Muscle layer of colon (tissue), 2 donors: ENCODE results near the gene CNTN1.

Experiments used
- H3K27ac ChIP-seq: one replicate; pipeline ENCODE4 v1.7.0; 2013; ENCODE audit warnings: low read depth, mild to moderate bottlenecking, low read length, moderate library complexity
- H3K27me3 ChIP-seq, 2 donors: one replicate each; pipeline ENCODE4 v1.7.0; 2013; ENCODE audit warnings: low read length in 2 of 2, mild to moderate bottlenecking in 2 of 2; ENCODE audit not compliant: insufficient read depth in 2 of 2, control insufficient read depth in 1 of 2
- H3K36me3 ChIP-seq: one replicate; pipeline ENCODE4 v1.7.0; 2013; ENCODE audit warnings: mild to moderate bottlenecking, low read length; ENCODE audit not compliant: insufficient read depth
- H3K4me1 ChIP-seq: one replicate; pipeline ENCODE4 v1.7.0; 2013; ENCODE audit warnings: mild to moderate bottlenecking, low read length; ENCODE audit not compliant: insufficient read depth
- H3K4me3 ChIP-seq, 2 donors: one replicate each; pipeline ENCODE4 v1.7.0; 2013; ENCODE audit warnings: low read length in 2 of 2, low read depth in 1 of 2, mild to moderate bottlenecking in 1 of 2, moderate library complexity in 1 of 2
- H3K9ac ChIP-seq: one replicate; pipeline ENCODE4 v1.7.0; 2013; ENCODE audit warnings: low read length
- H3K9me3 ChIP-seq: one replicate; pipeline ENCODE4 v1.7.0; 2013; ENCODE audit warnings: mild to moderate bottlenecking, low read length
- donor health status: abdominal sarcoma.
- donor health status: Adenocarcinoma of cecum.

CNTN1 gene

GRCh38 chr12:40825156-40825555, 132.9 kb downstream of the CNTN1 start:
- Histone ChIP-seq H3K9me3 (no peaks in the 10 kb centered on the region), H3K27me3 (no peaks in the 10 kb centered on the region), H3K4me1 (no peaks in the 10 kb centered on the region), H3K4me3 (no peak overlapping the region), H3K27ac (no peak overlapping the region), H3K9ac (no peak overlapping the region), H3K36me3 (no peaks in the 10 kb centered on the region)

- H3K27me3 ChIP-seq: no peaks in the 10 kb centered on the region
- H3K4me3 ChIP-seq: no peak overlapping the region
- H3K27ac ChIP-seq: no peak overlapping the region
- no peaks in the 10 kb centered on the region for H3K36me3 ChIP-seq
- H3K4me1 ChIP-seq: no peaks in the 10 kb centered on the region
- H3K9me3 ChIP-seq: no peaks in the 10 kb centered on the region
- no peak overlapping the region for H3K9ac ChIP-seq
Observed at GRCh38 chr12:40827683-40828592, 135.7 kb downstream of the CNTN1 start.

GRCh38 chr12:40828593-40828990, 136.4 kb downstream of the CNTN1 start:
- no peaks in the 10 kb centered on the region for H3K36me3 ChIP-seq
- no peak overlapping the region for H3K4me3 ChIP-seq
- no peaks in the 10 kb centered on the region for H3K4me1 ChIP-seq
- no peak overlapping the region for H3K27ac ChIP-seq
- no peaks in the 10 kb centered on the region for H3K9me3 ChIP-seq
- H3K27me3 ChIP-seq: no peaks in the 10 kb centered on the region
- no peak overlapping the region for H3K9ac ChIP-seq

- Histone ChIP-seq H3K4me1 (no peaks in the 10 kb centered on the region), H3K9ac (no peak overlapping the region), H3K36me3 (no peaks in the 10 kb centered on the region), H3K27ac (no peak overlapping the region), H3K27me3 (no peaks in the 10 kb centered on the region), H3K9me3 (no peaks in the 10 kb centered on the region), H3K4me3 (no peak overlapping the region)
Observed at GRCh38 chr12:40829738-40830144, 137.5 kb downstream of the CNTN1 start.

- no peak overlapping the region for H3K27ac ChIP-seq
- H3K9me3 ChIP-seq: no peaks in the 10 kb centered on the region
- no peak overlapping the region for H3K4me3 ChIP-seq
- H3K27me3 ChIP-seq: no peaks in the 10 kb centered on the region
- no peak overlapping the region for H3K9ac ChIP-seq
- no peaks in the 10 kb centered on the region for H3K36me3 ChIP-seq
- H3K4me1 ChIP-seq: no peaks in the 10 kb centered on the region
Observed at GRCh38 chr12:40831916-40832315, 139.7 kb downstream of the CNTN1 start.

GRCh38 chr12:40832668-40833067, 140.4 kb downstream of the CNTN1 start:
- Histone ChIP-seq H3K9me3 (no peaks in the 10 kb centered on the region), H3K4me1 (no peaks in the 10 kb centered on the region), H3K27me3 (no peaks in the 10 kb centered on the region), H3K27ac (no peak overlapping the region), H3K4me3 (no peak overlapping the region), H3K9ac (no peak overlapping the region), H3K36me3 (no peaks in the 10 kb centered on the region)

GRCh38 chr12:40833818-40834217, 141.6 kb downstream of the CNTN1 start:
- no peak overlapping the region for H3K27ac ChIP-seq
- H3K9me3 ChIP-seq: no peaks in the 10 kb centered on the region
- H3K9ac ChIP-seq: no peak overlapping the region
- no peaks in the 10 kb centered on the region for H3K27me3 ChIP-seq
- H3K4me1 ChIP-seq: no peaks in the 10 kb centered on the region
- no peak overlapping the region for H3K4me3 ChIP-seq
- no peaks in the 10 kb centered on the region for H3K36me3 ChIP-seq

GRCh38 chr12:40834321-40834720, 142.1 kb downstream of the CNTN1 start:
- Histone ChIP-seq H3K9ac (no peak overlapping the region), H3K9me3 (no peaks in the 10 kb centered on the region), H3K36me3 (no peaks in the 10 kb centered on the region), H3K4me3 (no peak overlapping the region), H3K27me3 (no peaks in the 10 kb centered on the region), H3K4me1 (no peaks in the 10 kb centered on the region), H3K27ac (no peak overlapping the region)

GRCh38 chr12:40837891-40838429, 145.7 kb downstream of the CNTN1 start:
- Histone ChIP-seq H3K27ac (no peak overlapping the region), H3K27me3 (no peaks in the 10 kb centered on the region), H3K9ac (no peak overlapping the region), H3K4me3 (no peak overlapping the region), H3K36me3 (no peaks in the 10 kb centered on the region), H3K9me3 (no peaks in the 10 kb centered on the region), H3K4me1 (no peaks in the 10 kb centered on the region)

GRCh38 chr12:40843495-40843894, 151.3 kb downstream of the CNTN1 start:
- H3K9me3 ChIP-seq: no peaks in the 10 kb centered on the region

GRCh38 chr12:40853221-40853620, 161.0 kb downstream of the CNTN1 start:
- H3K9ac ChIP-seq: no peak overlapping the region
- no peaks in the 10 kb centered on the region for H3K4me1 ChIP-seq
- H3K27me3 ChIP-seq: no peaks in the 10 kb centered on the region
- no peaks in the 10 kb centered on the region for H3K36me3 ChIP-seq
- H3K4me3 ChIP-seq: no peak overlapping the region
- H3K27ac ChIP-seq: no peak overlapping the region
- no peaks in the 10 kb centered on the region for H3K9me3 ChIP-seq

More at GRCh38 chr12:40843495-40843894, 151.3 kb downstream of the CNTN1 start:
- H3K36me3 ChIP-seq: no peaks in the 10 kb centered on the region
- no peak overlapping the region for H3K4me3 ChIP-seq
- H3K4me1 ChIP-seq: no peaks in the 10 kb centered on the region
- no peak overlapping the region for H3K27ac ChIP-seq
- no peaks in the 10 kb centered on the region for H3K27me3 ChIP-seq
- no peak overlapping the region for H3K9ac ChIP-seq

GRCh38 chr12:40854604-40855003, 162.4 kb downstream of the CNTN1 start:
- H3K27me3 ChIP-seq: no peaks in the 10 kb centered on the region
- no peaks in the 10 kb centered on the region for H3K36me3 ChIP-seq
- H3K27ac ChIP-seq: no peak overlapping the region
- no peaks in the 10 kb centered on the region for H3K4me1 ChIP-seq
- no peaks in the 10 kb centered on the region for H3K9me3 ChIP-seq
- H3K9ac ChIP-seq: no peak overlapping the region
- H3K4me3 ChIP-seq: no peak overlapping the region
